ENCODE measurements around the gene FARSA.
"Not testable (repeated sequence)": the region's sequence is repeated elsewhere in the genome, so short reads cannot be mapped to it uniquely, and the experiment has no call there.

The FARSA gene

DNA sequence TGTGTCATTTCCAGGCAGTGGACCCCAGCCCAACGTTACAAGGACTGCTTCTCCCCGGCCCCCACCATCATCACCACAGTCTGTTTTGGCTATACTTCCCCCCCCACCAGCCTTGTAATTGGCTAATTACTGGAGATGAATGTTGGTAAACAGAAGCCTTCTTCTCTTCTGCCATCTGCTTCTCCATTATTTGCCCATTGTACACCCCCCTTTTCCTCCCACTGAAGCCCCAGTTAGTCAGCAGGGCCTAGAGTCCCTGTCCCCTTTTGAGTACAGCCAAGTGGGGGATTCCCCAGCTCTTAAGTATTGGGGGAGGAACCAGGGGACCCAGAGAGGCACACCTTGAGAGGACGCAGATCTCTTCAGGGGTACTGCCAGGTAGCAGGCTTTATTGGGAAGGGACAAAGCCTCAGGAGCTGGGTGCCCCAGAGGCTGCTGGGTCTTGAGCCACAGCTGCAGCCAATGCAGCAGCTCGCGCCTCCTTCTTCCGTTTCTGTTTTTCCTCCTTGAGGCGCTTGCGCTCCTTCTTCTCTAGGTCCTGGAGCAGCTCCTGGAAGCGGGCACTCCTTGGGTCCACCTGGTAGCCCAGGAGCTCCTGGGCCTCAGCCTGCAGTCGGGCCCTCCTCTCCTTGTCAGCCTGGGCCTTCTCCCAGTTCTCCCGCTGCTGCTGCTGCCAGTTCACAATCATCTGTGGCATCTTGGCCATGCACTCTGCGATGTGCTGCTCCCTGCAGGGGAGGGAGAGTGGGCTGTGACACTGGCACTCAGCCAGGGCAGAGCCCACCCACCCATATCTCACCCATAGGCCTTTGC, 20.5 kb upstream of the FARSA start:
- DNase-seq, result no peak

DNA sequence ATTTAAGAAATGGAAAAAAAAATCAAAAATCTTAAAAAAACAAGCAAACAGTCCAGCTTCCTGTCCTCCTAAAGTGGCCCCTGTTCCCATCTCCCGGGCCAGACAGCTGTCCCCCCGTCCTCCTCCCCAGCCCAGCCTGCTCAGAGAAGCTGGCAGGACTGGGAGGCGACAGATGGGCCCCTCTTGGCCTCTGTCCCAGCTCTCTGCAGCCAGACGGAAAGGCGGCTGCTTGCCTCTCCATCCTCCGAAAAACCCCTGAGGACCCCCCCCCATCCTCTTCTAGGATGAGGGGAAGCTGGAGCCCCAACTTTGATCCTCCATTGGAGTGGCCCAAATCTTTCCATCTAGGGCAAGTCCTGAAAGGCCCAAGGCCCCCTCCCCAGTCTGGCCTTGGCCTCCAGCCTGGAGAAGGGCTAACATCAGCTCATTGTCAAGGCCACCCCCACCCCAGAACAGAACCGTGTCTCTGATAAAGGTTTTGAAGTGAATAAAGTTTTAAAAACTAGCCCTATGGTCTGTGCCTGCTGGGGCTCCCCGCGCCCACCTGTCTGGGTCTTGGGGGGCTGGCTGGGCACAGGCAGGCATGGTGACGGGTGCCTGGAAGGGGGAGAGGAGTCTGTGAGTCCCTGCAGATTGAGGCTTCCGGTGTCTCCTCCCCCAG, 19.8 kb upstream of the FARSA start:
- DNase-seq, result no peak

DNA sequence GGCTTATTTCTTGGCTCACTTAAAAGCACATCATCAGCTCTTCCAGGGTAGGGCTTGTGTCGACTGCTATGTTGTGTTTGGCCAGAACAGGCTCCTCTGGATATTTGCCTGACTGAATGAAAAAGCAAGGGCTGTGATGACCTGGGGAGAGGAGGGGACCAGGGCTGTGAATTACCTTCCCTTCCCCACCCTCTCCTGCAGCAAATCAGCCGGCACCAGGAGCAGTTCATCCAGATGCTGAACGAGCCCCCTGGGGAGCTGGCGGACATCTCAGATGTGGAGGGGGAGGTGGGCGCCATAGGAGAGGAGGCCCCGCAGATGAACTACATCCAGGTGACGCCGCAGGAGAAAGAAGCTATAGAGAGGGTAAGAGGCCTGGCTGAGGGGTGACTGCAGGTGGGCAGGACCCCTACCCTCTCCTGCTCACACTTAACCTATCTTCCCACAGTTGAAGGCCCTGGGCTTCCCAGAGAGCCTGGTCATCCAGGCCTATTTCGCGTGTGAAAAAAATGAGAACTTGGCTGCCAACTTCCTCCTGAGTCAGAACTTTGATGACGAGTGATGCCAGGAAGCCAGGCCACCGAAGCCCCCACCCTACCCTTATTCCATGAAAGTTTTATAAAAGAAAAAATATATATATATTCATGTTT, 19.1 kb upstream of the FARSA start:
- DNase-seq, result no peak

DNA sequence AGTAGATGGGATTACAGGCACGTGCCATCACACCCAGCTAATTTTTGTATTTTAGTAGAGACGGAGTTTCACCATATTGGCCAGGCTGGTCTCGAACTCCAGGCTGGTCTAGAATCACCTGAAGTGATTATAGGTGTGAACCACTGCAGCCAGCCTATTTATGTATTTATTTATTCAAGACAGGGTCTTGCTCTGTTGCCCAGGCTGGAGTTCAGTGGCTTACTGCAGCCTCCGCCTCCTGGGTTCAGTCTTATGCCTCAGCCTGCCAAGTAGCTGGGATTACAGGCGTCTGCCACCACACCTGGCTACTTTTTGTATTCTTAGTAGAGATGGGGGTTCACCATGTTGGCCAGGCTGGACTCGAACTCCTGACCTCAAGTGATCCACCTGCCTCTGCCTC, 18.5 kb upstream of the FARSA start:
- DNase-seq, result not testable (repeated sequence)

DNA sequence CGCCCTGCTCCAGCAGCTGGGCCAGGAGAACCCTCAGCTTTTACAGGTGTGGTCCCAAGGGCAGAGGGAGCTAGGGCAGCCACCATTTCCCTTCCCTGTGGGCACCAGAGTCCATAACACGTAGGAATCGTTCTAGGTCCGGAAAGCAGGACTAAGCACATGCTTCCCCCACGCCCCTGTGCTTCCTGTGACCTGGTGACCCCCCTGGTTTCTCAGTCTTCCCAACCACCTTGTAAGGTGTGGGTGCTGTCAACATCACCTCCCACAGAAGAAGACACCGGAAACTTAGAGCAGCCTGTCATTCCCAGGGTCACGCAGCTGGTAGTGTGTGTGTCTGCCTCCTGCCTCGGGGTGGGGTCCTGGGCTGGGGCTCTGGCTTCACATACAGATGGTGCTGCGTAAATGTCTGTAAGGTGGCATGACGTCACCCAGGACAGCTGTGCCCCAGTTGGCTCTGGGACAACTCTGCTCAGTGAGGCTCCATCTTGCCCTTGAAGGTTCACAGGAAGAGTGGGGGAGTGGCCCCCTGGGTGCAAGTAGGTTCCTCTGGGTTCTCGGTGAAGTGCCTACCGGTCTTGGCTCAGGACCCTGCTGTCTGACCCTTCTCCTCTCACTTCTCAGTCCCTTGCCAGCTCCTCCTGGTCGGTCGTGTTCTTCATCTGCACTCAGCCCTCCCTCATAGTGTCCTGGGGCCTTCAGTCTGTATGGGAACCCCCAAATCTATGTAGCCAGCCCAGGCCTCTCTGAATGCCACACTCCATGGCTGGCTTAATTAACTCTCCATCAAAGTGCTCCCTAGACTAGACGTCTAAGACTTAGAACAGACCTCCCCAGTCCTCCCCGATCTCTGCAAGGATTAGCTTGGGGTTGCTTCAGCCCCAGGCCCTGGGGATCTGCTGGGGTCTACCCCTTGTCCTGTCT, 16.1 kb upstream of the FARSA start:
- no peak for DNase-seq

DNA sequence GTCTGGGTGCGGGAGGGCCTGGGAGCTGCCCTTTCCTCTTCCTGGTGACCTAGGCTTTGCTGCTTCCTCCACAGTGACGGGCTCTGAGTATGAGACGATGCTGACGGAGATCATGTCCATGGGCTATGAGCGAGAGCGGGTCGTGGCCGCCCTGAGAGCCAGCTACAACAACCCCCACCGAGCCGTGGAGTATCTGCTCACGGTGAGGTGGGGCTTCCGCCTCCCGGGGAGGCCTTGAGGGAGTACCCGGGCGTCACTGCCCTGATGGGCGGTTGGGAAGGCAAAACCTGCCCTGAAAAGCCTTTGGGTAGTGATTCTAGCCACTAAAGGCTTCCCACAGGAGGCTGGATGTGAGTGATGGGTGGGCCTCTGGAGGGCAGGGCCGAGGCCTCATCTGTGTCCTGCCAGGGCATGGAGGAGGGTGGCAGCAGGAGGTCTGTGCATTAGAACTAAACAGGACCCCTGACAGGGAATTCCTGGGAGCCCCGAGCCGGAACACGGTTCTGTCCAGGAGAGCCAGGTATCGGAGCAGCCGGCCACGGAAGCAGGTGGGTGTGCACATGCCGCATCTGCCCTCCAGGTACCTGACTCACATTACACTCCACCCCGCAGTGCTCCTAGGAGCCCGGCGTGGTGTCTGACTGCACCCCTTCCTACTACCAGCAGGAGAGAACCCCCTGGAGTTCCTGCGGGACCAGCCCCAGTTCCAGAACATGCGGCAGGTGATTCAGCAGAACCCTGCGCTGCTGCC, 15.3 kb upstream of the FARSA start:
- DNase-seq, result no peak

DNA sequence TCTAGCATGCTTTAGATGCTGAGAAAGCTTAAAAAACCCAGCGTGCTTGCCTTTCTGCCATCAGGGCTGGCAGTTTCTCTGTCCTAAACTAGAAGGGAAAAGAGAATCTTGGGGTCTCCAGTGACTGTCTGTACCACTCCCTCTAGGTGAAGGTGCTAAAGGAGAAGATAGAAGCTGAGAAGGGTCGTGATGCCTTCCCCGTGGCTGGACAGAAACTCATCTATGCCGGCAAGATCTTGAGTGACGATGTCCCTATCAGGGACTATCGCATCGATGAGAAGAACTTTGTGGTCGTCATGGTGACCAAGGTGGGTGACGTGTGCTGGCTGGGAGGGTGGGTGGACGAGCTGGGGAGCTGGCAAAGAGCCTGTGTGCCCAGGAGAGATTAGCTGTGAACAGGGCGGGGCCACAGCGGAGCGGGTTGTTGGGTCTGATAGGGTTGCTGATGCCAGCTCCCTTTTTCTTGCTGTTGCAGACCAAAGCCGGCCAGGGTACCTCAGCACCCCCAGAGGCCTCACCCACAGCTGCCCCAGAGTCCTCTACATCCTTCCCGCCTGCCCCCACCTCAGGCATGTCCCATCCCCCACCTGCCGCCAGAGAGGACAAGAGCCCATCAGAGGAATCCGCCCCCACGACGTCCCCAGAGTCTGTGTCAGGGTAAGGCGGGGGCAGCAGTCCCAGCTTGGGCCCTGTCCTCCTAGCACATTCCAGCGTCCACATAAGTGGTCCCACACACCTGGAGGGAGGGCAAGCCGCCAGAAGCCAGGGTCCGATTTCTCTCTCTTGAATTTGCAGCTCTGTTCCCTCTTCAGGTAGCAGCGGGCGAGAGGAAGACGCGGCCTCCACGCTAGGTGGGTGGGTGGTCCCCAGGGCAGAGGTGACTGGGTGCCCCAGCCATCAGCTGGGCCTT, 14.4 kb upstream of the FARSA start:
- no peak for DNase-seq

DNA sequence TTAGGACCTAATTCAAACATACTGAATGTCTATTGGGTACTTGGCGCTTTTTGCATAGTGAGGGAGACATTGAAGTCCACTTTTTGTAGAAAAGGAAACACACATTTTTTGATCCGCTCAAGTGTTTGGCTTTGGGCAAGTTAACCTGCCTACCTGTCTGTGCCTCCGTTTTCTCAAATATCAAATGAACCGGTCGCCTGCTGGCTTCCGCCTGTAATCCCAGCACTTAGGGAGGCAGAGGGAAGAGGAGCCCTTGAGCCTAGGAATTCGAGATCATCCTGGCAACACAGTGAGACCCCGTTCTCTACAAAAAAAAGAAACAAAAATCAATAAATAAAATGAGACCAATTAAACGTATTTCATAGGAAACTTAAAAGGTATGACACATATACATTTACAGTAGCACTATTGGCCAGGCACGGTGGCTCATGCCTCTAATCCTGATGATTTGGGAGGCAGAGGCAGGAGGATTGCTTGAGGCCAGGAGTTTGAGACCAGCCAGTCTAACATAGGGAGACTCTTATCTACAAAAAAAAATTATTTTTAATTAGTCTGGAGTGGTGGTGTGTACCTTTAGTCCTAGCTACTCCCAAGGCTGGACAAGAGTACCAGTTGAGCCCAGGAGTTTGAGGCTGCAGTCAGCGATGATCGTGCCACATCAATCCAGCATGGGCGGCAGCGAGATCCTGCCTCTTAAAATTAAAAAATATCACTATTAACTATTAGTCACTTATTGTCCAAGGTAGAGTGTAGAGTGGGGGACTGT, 13.4 kb upstream of the FARSA start:
- DNase-seq, result no peak

DNA sequence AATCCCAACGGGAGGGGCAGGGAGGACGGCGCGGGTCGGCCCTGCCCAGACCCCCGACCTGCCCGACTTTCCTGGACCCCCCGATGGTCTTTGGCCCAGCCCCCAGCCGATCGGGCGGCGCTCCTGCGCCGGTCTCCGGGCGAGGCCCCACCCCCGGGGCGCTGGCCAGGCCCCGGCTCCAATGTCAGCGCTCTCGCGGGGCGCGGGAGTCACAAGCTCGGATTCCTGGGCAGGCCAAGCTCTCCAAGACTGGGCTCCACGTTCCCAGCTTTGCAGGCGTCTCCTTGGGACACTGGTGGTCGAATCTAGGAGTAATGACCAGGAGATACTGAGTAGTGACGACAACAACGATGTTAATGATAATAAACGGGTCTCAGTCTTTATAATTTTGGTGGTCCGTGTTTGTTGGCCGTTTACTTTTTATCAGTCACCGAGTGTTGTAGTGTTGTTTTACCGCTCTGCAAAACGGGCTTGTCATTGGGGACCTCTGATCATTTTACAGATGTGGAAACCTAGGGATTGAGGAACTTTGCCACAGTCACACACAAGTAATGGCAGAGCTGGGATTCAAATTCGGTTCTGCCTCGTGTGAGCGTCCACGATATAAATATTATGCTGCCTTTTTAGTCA, 12.7 kb upstream of the FARSA start:
- DNase-seq, result peak; percentile 66

DNA sequence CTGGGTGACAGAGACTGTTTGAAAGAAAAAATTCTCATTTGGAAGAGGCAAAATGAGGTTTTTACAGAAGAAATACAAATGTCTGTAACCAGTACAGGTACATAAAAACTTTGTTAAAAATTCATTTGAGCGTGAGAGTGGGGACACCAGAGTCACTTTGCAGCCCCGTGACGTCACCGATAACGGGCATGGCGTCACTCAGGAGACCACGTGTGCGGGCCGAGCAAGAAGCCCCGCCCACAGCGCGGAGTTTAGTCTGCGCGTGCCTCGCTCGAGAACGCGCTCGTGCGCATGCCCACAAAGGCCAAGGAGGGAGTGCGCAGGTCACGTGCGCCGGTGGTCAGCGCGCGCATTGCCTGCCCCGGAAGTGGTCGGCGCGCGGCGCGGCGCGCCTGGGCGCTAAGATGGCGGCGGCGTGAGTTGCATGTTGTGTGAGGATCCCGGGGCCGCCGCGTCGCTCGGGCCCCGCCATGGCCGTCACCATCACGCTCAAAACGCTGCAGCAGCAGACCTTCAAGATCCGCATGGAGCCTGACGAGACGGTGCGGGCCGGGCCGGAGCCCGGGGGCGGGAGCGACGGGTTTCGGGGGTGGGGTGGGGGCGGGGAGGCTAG, 12.1 kb upstream of the FARSA start, which contains the start of gene RAD23A:
TSS of gene RAD23A (plus strand) at position 384 of the 613 bp plus-strand sequence. CDS start at position 471, 87 bp downstream.
- peak; percentile 98 for DNase-seq

DNA sequence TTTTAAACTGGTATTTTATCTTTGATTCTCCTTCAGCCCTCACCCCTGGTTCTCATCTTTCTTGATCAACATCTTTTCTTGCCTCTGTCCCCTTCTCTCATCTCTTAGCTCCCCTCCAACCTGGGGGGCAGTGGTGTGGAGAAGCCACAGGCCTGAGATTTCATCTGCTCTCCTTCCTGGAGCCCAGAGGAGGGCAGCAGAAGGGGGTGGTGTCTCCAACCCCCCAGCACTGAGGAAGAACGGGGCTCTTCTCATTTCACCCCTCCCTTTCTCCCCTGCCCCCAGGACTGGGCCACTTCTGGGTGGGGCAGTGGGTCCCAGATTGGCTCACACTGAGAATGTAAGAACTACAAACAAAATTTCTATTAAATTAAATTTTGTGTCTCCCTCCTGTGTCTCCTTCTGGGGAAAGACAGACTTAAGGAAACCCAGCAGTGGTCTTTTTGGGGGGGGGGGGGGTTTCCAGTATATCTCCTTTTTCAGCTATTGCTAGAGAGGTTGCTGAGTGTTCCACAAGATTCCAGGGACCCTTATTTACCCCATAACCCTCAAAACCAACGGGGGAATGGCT, 10.7 kb upstream of the FARSA start:
- DNase-seq, result no peak

DNA sequence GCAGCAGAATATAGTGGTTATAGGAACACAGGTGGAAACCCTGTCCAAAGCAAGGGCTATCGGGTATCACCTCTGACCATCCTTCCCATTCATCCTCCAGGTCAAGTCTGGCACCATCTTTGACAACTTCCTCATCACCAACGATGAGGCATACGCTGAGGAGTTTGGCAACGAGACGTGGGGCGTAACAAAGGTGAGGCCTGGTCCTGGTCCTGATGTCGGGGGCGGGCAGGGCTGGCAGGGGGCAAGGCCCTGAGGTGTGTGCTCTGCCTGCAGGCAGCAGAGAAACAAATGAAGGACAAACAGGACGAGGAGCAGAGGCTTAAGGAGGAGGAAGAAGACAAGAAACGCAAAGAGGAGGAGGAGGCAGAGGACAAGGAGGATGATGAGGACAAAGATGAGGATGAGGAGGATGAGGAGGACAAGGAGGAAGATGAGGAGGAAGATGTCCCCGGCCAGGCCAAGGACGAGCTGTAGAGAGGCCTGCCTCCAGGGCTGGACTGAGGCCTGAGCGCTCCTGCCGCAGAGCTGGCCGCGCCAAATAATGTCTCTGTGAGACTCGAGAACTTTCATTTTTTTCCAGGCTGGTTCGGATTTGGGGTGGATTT, 10.0 kb upstream of the FARSA start:
- no peak for DNase-seq

DNA sequence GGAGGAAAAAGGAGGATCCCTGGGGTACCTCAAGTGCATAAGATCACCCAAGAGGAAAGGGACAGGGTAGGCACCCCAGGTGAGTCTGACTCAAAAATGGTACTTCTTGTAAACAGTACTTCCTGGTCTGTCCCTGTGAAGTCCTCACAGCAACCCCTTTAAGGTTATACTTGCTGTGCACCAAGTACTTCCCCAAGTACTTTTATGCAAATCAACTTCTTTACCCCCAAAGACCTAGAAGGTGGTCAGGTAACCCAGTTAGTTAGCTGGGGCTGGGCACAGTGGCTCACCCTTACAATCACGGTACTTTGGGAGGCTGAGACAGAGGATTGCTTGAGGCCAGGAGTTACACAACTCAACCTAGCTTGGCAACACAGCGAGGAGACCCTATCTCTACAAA, 7.4 kb upstream of the FARSA start:
- no peak for DNase-seq

DNA sequence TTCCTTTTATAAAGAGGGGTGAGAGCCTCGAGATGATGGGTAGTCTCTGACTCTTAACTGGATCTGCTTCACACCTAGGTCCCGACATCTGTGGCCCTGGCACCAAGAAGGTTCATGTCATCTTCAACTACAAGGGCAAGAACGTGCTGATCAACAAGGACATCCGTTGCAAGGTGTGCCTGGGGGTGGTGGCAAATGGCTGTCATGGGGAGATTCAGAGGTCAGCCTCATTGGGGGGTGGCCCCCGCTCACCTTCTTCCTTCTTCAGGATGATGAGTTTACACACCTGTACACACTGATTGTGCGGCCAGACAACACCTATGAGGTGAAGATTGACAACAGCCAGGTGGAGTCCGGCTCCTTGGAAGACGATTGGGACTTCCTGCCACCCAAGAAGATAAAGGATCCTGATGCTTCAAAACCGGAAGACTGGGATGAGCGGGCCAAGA, 6.5 kb upstream of the FARSA start:
- DNase-seq, result no peak

DNA sequence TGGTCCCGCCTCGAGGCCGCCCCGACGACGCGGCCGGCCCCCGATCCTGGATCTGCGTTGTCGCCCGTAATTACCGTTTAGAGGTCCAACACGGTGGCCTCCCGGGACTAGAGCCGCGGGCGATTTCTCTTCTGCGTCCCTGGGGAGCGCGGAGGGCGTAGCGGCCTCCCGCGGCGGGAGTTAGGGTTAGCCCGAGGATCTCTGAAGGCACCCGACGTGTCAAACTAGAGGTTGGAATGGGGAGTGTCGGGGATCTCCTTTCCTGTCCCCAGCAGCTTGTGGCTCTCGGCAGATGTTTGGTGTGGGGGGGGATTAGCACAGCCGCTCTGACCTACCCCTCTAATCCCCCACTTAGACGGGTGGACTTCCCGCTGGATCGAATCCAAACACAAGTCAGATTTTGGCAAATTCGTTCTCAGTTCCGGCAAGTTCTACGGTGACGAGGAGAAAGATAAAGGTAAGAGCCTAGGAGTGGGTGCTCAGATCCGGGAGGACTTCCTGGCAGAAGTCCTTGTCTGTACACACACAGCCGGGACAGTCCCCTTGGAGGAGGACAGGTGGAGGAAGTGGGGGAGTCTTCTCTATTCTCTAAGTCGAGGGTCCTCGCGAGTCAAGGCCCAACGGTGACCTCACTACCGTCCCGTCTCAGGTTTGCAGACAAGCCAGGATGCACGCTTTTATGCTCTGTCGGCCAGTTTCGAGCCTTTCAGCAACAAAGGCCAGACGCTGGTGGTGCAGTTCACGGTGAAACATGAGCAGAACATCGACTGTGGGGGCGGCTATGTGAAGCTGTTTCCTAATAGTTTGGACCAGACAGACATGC, 5.5 kb upstream of the FARSA start:
- DNase-seq, result peak; percentile 52

DNA sequence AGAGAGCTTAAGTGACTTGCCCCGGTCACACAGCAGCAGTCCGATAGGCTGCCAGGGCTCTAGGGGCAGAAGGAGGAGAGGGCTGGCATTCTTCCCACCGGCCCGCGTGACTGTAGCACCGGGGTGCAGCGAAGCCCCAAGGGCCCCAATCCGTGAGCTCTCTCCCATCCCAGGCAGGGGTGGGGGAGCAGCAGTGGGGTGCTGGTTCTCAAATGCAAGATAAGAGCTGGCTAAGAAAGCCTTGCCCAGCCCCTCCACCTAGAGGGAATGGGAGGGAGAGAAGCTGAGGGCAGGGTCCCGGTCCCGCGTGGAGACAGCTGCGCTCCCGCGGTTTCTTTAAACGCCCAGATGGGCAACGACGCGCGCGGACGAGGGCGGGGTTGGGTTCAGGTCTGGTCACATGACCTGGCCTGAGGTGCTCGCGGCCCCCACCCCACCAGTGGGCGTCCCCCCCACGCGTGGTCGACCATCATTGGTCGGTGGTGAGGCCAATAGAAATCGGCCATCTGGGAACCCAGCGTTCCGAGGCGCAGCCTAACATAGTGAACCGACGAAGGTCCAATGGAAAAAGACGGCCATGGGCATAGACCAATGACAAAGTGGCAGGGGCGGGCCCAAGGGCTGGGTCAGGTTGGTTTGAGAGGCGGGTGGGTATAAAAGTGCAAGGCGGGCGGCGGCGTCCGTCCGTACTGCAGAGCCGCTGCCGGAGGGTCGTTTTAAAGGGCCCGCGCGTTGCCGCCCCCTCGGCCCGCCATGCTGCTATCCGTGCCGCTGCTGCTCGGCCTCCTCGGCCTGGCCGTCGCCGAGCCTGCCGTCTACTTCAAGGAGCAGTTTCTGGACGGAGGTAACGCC, 4.6 kb upstream of the FARSA start, which contains the start of gene CALR:
TSS of gene CALR (plus strand) at position 683 of the 852 bp plus-strand sequence. CDS start at position 754, 71 bp downstream.
- DNase-seq, result peak; percentile 99

Data from NCI-H2029 (cell line).